ENCODE results near the gene CCDC138.

Gene CCDC138

DNA sequence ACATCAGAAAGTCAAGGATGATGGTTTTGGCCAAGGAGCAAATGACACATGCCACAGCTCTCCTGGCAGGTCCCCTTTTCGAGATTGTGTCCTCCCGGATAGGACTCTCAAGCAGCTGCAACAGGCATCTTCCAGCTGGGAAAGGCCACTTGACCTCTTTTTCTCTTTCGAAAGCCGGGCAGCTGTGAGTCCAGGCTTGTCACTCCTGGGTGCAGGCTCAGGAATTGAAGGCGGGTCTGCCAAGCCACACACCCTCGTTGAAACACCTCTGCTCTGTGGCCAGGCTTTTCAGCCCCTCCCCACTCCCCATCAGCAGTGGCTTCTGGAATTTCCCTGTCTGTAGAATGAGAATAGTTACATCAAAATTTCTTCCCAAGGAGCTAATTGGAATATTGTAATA is 98.0 kb downstream of the CCDC138 start:
- TF ChIP-seq, protein P1, sequence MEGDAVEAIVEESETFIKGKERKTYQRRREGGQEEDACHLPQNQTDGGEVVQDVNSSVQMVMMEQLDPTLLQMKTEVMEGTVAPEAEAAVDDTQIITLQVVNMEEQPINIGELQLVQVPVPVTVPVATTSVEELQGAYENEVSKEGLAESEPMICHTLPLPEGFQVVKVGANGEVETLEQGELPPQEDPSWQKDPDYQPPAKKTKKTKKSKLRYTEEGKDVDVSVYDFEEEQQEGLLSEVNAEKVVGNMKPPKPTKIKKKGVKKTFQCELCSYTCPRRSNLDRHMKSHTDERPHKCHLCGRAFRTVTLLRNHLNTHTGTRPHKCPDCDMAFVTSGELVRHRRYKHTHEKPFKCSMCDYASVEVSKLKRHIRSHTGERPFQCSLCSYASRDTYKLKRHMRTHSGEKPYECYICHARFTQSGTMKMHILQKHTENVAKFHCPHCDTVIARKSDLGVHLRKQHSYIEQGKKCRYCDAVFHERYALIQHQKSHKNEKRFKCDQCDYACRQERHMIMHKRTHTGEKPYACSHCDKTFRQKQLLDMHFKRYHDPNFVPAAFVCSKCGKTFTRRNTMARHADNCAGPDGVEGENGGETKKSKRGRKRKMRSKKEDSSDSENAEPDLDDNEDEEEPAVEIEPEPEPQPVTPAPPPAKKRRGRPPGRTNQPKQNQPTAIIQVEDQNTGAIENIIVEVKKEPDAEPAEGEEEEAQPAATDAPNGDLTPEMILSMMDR (IDR thresholded peaks at IDR 0.05; ENCODE audit: control insufficient read depth, insufficient read depth, low read depth, low read length, missing control alignments), result no peak
- DNase-seq (ENCODE audit: low read depth), result no peak
- no peak overlapping the region for H3K4me3 ChIP-seq (ENCODE audit: control insufficient read depth, low read depth, low read length)

DNA sequence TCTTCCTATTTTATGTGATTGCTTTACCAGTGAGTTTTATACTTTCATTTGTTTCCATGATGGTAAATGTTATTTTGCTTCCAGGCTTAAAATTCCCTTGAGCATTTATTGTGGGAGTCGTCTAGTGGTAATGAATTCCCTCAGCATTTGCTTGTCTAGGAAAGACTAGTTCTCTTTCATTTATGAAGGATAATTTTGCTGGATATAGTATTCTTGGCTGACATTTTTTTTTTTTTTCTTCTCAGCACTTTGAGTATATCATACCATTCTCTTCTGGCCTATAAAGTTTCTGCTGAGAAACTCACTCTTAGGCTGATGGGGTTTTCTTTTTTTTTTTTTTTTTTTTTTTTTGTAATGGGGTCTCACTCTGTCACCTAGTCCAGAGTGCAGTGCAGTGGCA is 103.3 kb downstream of the CCDC138 start:
- no peak for DNase-seq (ENCODE audit: low read depth)
- H3K4me3 ChIP-seq (ENCODE audit: control insufficient read depth, low read depth, low read length), result no peak overlapping the region
- TF ChIP-seq, protein P1 (IDR thresholded peaks at IDR 0.05; ENCODE audit: control insufficient read depth, insufficient read depth, low read depth, low read length, missing control alignments), result no peak

DNA sequence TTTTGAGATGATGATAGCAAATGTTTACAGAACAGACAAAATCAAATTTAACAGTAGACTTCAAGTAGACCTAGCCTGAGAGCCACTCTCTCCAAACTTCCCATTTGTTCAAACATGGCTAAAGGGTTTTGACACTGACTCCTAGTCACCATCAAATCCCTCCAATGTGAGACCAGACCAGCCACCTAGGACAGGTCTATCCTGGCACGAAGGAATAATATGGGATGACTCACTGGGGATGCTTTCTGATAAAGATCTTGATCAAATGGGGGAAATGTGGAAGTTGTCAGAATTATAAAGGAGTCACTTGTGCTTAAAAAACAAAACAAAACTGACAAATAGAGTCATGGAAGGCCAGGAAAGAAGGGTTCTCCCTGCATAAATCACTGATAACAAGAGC is 106.7 kb downstream of the CCDC138 start:
- no peak for DNase-seq (ENCODE audit: low read depth)
- H3K4me3 ChIP-seq (ENCODE audit: control insufficient read depth, low read depth, low read length), result no peak overlapping the region
- TF ChIP-seq, protein P1 (IDR thresholded peaks at IDR 0.05; ENCODE audit: control insufficient read depth, insufficient read depth, low read depth, low read length, missing control alignments), result no peak

DNA sequence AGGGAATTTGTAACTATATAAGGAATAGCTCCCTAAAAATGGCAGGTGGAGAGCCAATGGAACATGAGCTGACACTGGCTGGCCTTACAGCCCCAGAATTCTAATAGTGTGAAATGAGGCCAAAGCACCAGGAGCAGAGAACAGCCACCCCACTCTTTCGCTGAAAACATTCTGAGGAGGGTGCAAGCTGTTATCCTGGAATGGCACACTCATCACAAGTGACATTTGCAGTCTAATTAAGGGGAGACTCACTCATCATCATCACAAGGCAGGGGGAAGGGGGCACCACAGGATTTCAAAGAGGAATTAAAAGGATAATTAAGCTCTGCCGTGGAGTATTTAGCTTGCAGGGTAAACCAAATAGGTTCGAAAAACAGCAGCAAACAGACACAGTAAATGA is 108.2 kb downstream of the CCDC138 start:
- TF ChIP-seq, protein P1 (IDR thresholded peaks at IDR 0.05; ENCODE audit: control insufficient read depth, insufficient read depth, low read depth, low read length, missing control alignments), result no peak
- no peak overlapping the region for H3K4me3 ChIP-seq (ENCODE audit: control insufficient read depth, low read depth, low read length)

DNA sequence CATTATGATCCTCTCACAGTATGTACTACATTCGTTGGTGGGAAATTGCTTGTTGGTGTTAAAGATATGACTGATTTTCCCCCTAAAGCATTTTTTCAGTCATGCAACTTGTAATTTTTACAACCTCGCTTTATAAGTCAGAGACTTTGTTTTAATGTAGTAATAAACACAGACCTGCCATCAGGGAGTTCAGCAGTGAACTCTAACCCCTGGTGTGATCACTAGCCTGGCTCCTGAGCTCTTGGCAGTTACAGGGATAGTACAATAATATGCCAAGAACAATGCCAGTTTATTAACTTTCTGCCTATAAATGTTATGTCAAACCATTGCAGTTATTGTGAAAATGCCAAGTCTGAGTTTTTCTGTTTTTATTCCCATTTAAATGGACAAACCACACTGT is 108.6 kb downstream of the CCDC138 start:
- H3K4me3 ChIP-seq (ENCODE audit: control insufficient read depth, low read depth, low read length), result no peak overlapping the region
- DNase-seq (ENCODE audit: low read depth), result no peak
- TF ChIP-seq, protein P1 (IDR thresholded peaks at IDR 0.05; ENCODE audit: control insufficient read depth, insufficient read depth, low read depth, low read length, missing control alignments), result no peak

More for the DNA sequence above, 108.2 kb downstream of the CCDC138 start:
- DNase-seq (ENCODE audit: low read depth), result no peak

DNA sequence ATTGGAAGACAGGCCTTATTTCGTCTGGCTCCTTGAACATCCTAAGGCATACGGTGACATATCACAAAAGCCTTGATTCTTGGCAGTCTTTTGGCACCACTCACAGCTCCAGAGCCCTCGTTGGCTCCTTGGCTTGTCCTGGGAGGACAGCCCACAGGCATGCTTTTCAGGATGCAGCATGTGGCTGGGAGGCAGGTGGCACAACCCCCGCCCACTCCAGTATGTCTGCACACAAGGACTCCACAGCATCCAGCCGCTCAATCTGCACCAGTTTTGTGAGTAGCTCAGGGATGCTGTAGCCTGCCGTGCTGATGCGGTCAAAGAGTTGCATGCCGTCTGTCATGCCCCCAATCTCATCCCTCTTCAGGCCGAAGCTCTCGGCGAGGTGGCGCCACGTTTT is 110.2 kb downstream of the CCDC138 start:
- TF ChIP-seq, protein P1 (IDR thresholded peaks at IDR 0.05; ENCODE audit: control insufficient read depth, insufficient read depth, low read depth, low read length, missing control alignments), result no peak
- DNase-seq (ENCODE audit: low read depth), result no peak
- no peak overlapping the region for H3K4me3 ChIP-seq (ENCODE audit: control insufficient read depth, low read depth, low read length)
